ENCODE measurements around the gene APBB1IP.

APBB1IP gene

GRCh38 chr10:26507441-26507840, 69.3 kb downstream of the APBB1IP start:
- DNase-seq (ENCODE audit: low read depth): no peak

- DNase-seq (ENCODE audit: low read depth): no peak
Measured at GRCh38 chr10:26508016-26508415, 69.9 kb downstream of the APBB1IP start.

GRCh38 chr10:26509307-26509706, 71.2 kb downstream of the APBB1IP start:
- DNase-seq (ENCODE audit: low read depth): no peak

GRCh38 chr10:26513101-26513500, 75.0 kb downstream of the APBB1IP start:
- no peak for DNase-seq (ENCODE audit: low read depth)

GRCh38 chr10:26516540-26517101, 78.5 kb downstream of the APBB1IP start:
- DNase-seq (ENCODE audit: low read depth): no peak

GRCh38 chr10:26517141-26517867, 79.2 kb downstream of the APBB1IP start:
- no peak for DNase-seq (ENCODE audit: low read depth)

GRCh38 chr10:26519803-26520202, 81.7 kb downstream of the APBB1IP start:
- no peak for DNase-seq (ENCODE audit: low read depth)

- DNase-seq (ENCODE audit: low read depth): no peak
Measured at GRCh38 chr10:26520575-26520974, 82.4 kb downstream of the APBB1IP start.

GRCh38 chr10:26524161-26524896, 86.2 kb downstream of the APBB1IP start:
- DNase-seq (ENCODE audit: low read depth): no peak

GRCh38 chr10:26525586-26525985, 87.4 kb downstream of the APBB1IP start:
- no peak for DNase-seq (ENCODE audit: low read depth)

GRCh38 chr10:26527018-26527417, 88.9 kb downstream of the APBB1IP start:
- DNase-seq (ENCODE audit: low read depth): no peak

- DNase-seq (ENCODE audit: low read depth): no peak
Measured at GRCh38 chr10:26528048-26528447, 89.9 kb downstream of the APBB1IP start.

- DNase-seq (ENCODE audit: low read depth): no peak
Measured at GRCh38 chr10:26528715-26529393, 90.7 kb downstream of the APBB1IP start.

GRCh38 chr10:26534384-26534783, 96.2 kb downstream of the APBB1IP start:
- no peak for DNase-seq (ENCODE audit: low read depth)

- DNase-seq (ENCODE audit: low read depth): no peak
Measured at GRCh38 chr10:26540601-26541000, 102.5 kb downstream of the APBB1IP start.

- DNase-seq (ENCODE audit: low read depth): no peak
Measured at GRCh38 chr10:26543567-26544306, 105.6 kb downstream of the APBB1IP start.

GRCh38 chr10:26544932-26545331, 106.8 kb downstream of the APBB1IP start:
- no peak for DNase-seq (ENCODE audit: low read depth)

- DNase-seq (ENCODE audit: low read depth): no peak
Measured at GRCh38 chr10:26550774-26551526, 112.8 kb downstream of the APBB1IP start.

GRCh38 chr10:26554246-26554645, 116.1 kb downstream of the APBB1IP start:
- no peak for DNase-seq (ENCODE audit: low read depth)

- no peak for DNase-seq (ENCODE audit: low read depth)
Measured at GRCh38 chr10:26555719-26556368, 117.7 kb downstream of the APBB1IP start.

Measured in activated T-cell treated with anti-CD3 and anti-CD28 coated beads for 24 hours (primary cell).